HepG2 (cell line): ENCODE measurements around the gene C9orf50.

Experiments
- MYC ChIP-seq: sonication (generic); formaldehyde crosslinking; IDR thresholded peaks from 2 replicates; pipeline ENCODE4 v1.9.0; 2021; ENCODE audit warnings: missing genetic modification reagents, borderline replicate concordance
- TAF1 ChIP-seq: sonication (generic); formaldehyde crosslinking; IDR thresholded peaks from 2 replicates; pipeline ENCODE4 v1.4.0; 2020; ENCODE audit warnings: missing genetic modification reagents

DNA sequence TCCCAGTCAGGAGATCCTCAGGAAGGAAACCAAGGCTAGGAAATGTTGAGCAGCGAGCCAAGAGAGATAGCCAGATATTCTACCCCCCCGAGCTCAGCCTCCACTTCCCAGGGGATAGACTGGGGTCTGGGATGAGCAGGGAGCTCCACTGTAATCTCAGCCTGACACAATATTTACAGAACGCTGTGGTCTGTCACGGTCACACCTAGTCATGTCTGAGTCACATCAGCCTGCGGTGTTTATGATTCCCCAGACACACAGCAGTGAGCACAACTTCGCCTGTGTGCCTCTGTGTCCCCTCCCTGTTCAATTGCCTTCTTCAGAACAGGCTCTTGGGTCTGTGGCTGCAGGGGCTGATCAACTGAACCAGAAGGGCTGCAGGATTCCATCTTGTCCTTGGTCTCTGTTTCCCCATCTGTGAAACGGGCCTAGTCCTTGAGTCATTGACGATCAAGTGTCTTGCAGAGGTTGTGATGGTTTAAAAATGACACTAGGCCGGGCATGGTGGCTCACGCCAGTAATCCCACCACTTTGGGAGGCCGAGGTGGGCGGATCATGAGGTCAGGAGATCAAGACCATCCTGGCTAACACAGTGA lies 36.0 kb upstream of the C9orf50 start:
- TF ChIP-seq TAF1 (CRISPR knock-in tag) (no peak), MYC (no peak)
